Fibroblast of pulmonary artery (primary cell): Measurements from ENCODE around the gene L2HGDH.
"Not testable (repeated sequence)": the region's sequence is repeated elsewhere in the genome, so short reads cannot be mapped to it uniquely, and the experiment has no call there.

Experiments
- DNase-seq: peaks from one replicate; pipeline ENCODE4 v3.0.0-alpha.2; 2010; ENCODE audit warnings: low read depth
- H3K4me3 ChIP-seq: replicated peaks from 2 replicates; pipeline ENCODE4 v1.5.1; 2011; ENCODE audit warnings: low read depth, mild to moderate bottlenecking, control low read depth, low read length, moderate library complexity
- CTCF ChIP-seq: IDR thresholded peaks from 2 replicates; pipeline ENCODE4 v1.5.1; 2011; ENCODE audit warnings: mild to moderate bottlenecking, control low read depth, low read length, inconsistent platforms; ENCODE audit errors: missing control alignments

The L2HGDH gene

GRCh38 chr14:50318031-50318626, 6.1 kb upstream of the L2HGDH start:
- TF ChIP-seq CTCF, result peak; percentile 75
- DNase-seq, result peak; percentile 74
- no peak overlapping the region for H3K4me3 ChIP-seq

GRCh38 chr14:50314098-50314497, 2.1 kb upstream of the L2HGDH start:
- not testable (repeated sequence) for H3K4me3 ChIP-seq, DNase-seq

- no peak for DNase-seq
- no peak for TF ChIP-seq CTCF
- H3K4me3 ChIP-seq, result peak overlapping the region; percentile 84
Observed at GRCh38 chr14:50312734-50313054, 665 bp upstream of the L2HGDH start.

GRCh38 chr14:50311337-50311971, 575 bp downstream of the L2HGDH start:
- TF ChIP-seq CTCF, result peak; percentile 34
- H3K4me3 ChIP-seq, result peak overlapping the region; percentile 84
- DNase-seq, result no peak

GRCh38 chr14:50310445-50310844, 1.6 kb downstream of the L2HGDH start:
- DNase-seq, result no peak
- no peak for TF ChIP-seq CTCF
- no peak overlapping the region for H3K4me3 ChIP-seq

DNA sequence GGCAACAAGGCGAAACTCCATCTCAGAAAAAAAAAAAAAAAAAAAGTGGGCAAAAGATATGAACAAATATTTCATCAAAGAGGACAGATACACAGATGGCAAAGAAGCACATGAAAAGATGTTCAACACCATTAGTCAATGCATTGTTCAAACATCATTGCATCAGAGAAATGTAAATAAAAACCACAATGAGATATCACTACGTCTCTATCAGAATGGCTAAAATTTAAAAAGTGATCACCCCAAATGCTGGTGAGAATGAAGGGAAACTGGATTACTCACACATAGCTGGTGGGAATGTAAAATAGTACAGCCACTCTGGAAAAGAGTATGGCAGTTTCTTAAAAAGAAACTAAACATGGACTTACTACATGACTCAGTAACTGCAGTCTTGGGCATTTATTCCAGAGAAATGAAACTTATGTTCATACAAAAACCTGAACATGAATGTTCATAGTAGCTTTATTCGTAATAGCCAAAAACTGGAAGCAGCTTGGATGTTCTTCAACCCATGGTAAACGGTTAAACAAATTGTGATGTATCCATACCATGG, 3.6 kb downstream of the L2HGDH start:
- TF ChIP-seq CTCF, result no peak
- no peak overlapping the region for H3K4me3 ChIP-seq
- no peak for DNase-seq

GRCh38 chr14:50303744-50304471, 8.1 kb downstream of the L2HGDH start:
- no peak overlapping the region for H3K4me3 ChIP-seq
- TF ChIP-seq CTCF, result no peak
- DNase-seq, result peak; percentile 64
